Measurements from ENCODE around the gene ATP2A1.

The ATP2A1 gene

DNA sequence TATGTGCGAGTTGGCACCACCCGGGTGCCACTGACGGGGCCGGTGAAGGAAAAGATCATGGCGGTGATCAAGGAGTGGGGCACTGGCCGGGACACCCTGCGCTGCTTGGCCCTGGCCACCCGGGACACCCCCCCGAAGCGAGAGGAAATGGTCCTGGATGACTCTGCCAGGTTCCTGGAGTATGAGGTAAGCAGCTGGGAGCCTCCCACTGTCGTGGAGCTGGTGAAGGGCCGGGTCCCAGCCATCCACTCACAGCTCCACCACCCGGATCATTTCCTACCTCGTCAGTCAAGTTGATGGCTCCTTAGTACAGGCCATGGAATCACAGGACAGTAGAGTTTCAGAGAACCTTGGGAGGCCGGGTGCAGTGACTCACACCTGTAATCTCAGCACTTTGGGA is 20.0 kb downstream of the ATP2A1 start (continued):
- TF ChIP-seq CSDC2 (CRISPR knock-in tag; IDR thresholded peaks at IDR 0.05) (no peak), ZFP30 (CRISPR knock-in tag; IDR thresholded peaks at IDR 0.05) (no peak), ESRRG (CRISPR knock-in tag; IDR thresholded peaks at IDR 0.05) (no peak), TCF4 (CRISPR knock-in tag; IDR thresholded peaks at IDR 0.05; ENCODE audit: borderline replicate concordance) (no peak), PPARA (CRISPR knock-in tag; IDR thresholded peaks at IDR 0.05; ENCODE audit: borderline replicate concordance) (no peak)

DNA sequence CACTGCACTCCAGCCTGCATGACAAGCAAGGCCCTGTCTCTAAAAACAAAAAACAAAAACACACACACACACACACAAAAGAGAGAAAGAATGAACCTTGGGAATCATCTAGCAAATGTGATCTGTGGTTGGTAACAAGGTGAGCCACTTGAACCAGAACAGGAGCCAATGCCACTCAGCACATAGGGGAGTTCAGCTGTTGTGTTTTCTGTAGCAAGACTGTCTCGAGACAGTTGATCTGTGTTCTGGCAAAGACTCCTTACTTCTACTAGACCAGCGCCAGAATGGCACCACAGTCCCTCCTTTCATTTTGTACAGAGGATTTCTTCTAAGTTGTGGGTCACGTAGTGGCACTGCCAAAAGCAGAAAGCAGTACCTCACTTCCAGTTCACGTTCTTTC is 20.7 kb downstream of the ATP2A1 start:
- no peak for TF ChIP-seq ZC3H10 (CRISPR knock-in tag; IDR thresholded peaks at IDR 0.05)
- TF ChIP-seq TCF4 (CRISPR knock-in tag; IDR thresholded peaks at IDR 0.05; ENCODE audit: borderline replicate concordance), result no peak
- no peak for ATAC-seq

DNA sequence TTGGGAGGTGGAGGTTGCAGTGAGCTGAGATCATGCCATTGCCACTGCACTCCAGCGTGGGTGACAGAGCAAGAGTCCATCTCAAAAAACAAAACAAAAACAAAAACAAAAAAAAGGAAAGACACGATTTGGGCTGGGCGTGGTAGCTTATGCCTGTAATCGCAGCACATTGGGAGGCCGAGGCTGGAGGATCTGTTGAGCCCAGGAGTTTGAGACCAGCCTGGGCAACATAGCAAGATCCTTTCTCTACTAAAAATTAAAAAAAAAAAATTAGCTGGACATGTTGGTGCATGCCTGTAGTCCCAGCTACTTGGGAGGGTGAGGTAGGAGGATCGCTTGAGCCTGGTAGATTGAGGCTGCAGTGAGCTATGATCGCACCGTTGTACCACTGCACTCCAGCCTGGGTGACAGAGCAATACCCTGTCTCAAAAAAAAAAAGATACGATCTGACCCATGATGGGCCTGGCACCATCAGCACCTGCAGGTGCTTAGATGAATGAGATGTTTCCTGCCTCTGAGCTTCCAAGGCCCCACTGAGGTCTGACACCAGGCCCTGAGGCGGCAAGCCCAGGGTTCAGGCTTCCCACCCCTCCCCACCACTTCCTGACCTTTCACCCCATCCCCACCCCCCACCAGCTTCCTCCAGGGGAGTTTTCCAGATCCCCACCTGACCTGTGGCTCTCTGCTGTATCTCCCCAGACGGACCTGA is 21.7 kb downstream of the ATP2A1 start:
- TF ChIP-seq PPARA (CRISPR knock-in tag; IDR thresholded peaks at IDR 0.05; ENCODE audit: borderline replicate concordance) (no peak), RARB (CRISPR knock-in tag; IDR thresholded peaks at IDR 0.05) (no peak), TCF4 (CRISPR knock-in tag; IDR thresholded peaks at IDR 0.05; ENCODE audit: borderline replicate concordance) (no peak), ISL1 (CRISPR knock-in tag; IDR thresholded peaks at IDR 0.05) (no peak), ARNTL (CRISPR knock-in tag; IDR thresholded peaks at IDR 0.05; ENCODE audit: borderline replicate concordance, low read depth) (no peak), OSR1 (CRISPR knock-in tag; IDR thresholded peaks at IDR 0.05) (no peak), CSDC2 (CRISPR knock-in tag; IDR thresholded peaks at IDR 0.05) (no peak), ZNF70 (CRISPR knock-in tag; IDR thresholded peaks at IDR 0.05) (no peak), ESRRG (CRISPR knock-in tag; IDR thresholded peaks at IDR 0.05) (no peak), ZFP30 (CRISPR knock-in tag; IDR thresholded peaks at IDR 0.05) (no peak), ZNF565 (CRISPR knock-in tag; conservative IDR thresholded peaks at IDR 0.05; ENCODE audit: low read depth) (no peak)
- TF ChIP-seq, protein P1, sequence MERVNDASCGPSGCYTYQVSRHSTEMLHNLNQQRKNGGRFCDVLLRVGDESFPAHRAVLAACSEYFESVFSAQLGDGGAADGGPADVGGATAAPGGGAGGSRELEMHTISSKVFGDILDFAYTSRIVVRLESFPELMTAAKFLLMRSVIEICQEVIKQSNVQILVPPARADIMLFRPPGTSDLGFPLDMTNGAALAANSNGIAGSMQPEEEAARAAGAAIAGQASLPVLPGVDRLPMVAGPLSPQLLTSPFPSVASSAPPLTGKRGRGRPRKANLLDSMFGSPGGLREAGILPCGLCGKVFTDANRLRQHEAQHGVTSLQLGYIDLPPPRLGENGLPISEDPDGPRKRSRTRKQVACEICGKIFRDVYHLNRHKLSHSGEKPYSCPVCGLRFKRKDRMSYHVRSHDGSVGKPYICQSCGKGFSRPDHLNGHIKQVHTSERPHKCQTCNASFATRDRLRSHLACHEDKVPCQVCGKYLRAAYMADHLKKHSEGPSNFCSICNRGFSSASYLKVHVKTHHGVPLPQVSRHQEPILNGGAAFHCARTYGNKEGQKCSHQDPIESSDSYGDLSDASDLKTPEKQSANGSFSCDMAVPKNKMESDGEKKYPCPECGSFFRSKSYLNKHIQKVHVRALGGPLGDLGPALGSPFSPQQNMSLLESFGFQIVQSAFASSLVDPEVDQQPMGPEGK (CRISPR knock-in tag; IDR thresholded peaks at IDR 0.05; ENCODE audit: borderline replicate concordance), result no peak
- TF ChIP-seq, protein P2, sequence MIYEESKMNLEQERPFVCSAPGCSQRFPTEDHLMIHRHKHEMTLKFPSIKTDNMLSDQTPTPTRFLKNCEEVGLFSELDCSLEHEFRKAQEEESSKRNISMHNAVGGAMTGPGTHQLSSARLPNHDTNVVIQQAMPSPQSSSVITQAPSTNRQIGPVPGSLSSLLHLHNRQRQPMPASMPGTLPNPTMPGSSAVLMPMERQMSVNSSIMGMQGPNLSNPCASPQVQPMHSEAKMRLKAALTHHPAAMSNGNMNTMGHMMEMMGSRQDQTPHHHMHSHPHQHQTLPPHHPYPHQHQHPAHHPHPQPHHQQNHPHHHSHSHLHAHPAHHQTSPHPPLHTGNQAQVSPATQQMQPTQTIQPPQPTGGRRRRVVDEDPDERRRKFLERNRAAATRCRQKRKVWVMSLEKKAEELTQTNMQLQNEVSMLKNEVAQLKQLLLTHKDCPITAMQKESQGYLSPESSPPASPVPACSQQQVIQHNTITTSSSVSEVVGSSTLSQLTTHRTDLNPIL (CRISPR knock-in tag; IDR thresholded peaks at IDR 0.05; ENCODE audit: low read depth), result no peak
- TF ChIP-seq, protein P3, sequence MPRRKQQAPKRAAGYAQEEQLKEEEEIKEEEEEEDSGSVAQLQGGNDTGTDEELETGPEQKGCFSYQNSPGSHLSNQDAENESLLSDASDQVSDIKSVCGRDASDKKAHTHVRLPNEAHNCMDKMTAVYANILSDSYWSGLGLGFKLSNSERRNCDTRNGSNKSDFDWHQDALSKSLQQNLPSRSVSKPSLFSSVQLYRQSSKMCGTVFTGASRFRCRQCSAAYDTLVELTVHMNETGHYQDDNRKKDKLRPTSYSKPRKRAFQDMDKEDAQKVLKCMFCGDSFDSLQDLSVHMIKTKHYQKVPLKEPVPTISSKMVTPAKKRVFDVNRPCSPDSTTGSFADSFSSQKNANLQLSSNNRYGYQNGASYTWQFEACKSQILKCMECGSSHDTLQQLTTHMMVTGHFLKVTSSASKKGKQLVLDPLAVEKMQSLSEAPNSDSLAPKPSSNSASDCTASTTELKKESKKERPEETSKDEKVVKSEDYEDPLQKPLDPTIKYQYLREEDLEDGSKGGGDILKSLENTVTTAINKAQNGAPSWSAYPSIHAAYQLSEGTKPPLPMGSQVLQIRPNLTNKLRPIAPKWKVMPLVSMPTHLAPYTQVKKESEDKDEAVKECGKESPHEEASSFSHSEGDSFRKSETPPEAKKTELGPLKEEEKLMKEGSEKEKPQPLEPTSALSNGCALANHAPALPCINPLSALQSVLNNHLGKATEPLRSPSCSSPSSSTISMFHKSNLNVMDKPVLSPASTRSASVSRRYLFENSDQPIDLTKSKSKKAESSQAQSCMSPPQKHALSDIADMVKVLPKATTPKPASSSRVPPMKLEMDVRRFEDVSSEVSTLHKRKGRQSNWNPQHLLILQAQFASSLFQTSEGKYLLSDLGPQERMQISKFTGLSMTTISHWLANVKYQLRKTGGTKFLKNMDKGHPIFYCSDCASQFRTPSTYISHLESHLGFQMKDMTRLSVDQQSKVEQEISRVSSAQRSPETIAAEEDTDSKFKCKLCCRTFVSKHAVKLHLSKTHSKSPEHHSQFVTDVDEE (CRISPR knock-in tag; IDR thresholded peaks at IDR 0.05), result no peak
- ATAC-seq, result no peak

DNA sequence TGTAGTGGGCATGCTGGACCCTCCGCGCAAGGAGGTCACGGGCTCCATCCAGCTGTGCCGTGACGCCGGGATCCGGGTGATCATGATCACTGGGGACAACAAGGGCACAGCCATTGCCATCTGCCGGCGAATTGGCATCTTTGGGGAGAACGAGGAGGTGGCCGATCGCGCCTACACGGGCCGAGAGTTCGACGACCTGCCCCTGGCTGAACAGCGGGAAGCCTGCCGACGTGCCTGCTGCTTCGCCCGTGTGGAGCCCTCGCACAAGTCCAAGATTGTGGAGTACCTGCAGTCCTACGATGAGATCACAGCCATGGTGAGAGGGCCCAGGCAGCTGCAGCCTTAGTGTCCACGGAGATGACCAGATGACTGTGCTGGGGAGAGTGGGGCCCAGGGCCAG is 22.3 kb downstream of the ATP2A1 start:
- TF ChIP-seq, protein P3 (CRISPR knock-in tag; IDR thresholded peaks at IDR 0.05), result no peak
- ATAC-seq, result no peak

DNA sequence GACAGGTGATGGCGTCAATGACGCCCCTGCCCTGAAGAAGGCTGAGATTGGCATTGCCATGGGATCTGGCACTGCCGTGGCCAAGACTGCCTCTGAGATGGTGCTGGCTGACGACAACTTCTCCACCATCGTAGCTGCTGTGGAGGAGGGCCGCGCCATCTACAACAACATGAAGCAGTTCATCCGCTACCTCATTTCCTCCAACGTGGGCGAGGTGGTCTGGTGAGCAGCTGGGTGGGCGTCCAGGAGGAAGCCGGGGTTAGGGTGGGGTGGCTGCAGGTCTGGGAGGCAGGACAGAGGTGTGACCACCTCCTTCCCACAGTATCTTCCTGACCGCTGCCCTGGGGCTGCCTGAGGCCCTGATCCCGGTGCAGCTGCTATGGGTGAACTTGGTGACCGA is 23.6 kb downstream of the ATP2A1 start:
- no peak for ATAC-seq
- no peak for TF ChIP-seq RARB (CRISPR knock-in tag; IDR thresholded peaks at IDR 0.05)
- no peak for TF ChIP-seq ZNF565 (CRISPR knock-in tag; conservative IDR thresholded peaks at IDR 0.05; ENCODE audit: low read depth)
- TF ChIP-seq GLIS3 (CRISPR knock-in tag; IDR thresholded peaks at IDR 0.05), result no peak
- no peak for TF ChIP-seq ZFP3 (CRISPR knock-in tag; IDR thresholded peaks at IDR 0.05)
- no peak for TF ChIP-seq ISL1 (CRISPR knock-in tag; IDR thresholded peaks at IDR 0.05)
- TF ChIP-seq PPARA (CRISPR knock-in tag; IDR thresholded peaks at IDR 0.05; ENCODE audit: borderline replicate concordance), result no peak
- no peak for TF ChIP-seq ZNF8 (CRISPR knock-in tag; IDR thresholded peaks at IDR 0.05)
- no peak for TF ChIP-seq ZC3H10 (CRISPR knock-in tag; IDR thresholded peaks at IDR 0.05)
- TF ChIP-seq BACH2 (CRISPR knock-in tag; IDR thresholded peaks at IDR 0.05; ENCODE audit: borderline replicate concordance), result no peak
- no peak for TF ChIP-seq ZNF70 (CRISPR knock-in tag; IDR thresholded peaks at IDR 0.05)
- no peak for TF ChIP-seq TCF4 (CRISPR knock-in tag; IDR thresholded peaks at IDR 0.05; ENCODE audit: borderline replicate concordance)
- TF ChIP-seq, protein P3 (CRISPR knock-in tag; IDR thresholded peaks at IDR 0.05), result no peak
- TF ChIP-seq, protein P2 (CRISPR knock-in tag; IDR thresholded peaks at IDR 0.05; ENCODE audit: low read depth), result no peak
- TF ChIP-seq ESRRG (CRISPR knock-in tag; IDR thresholded peaks at IDR 0.05), result no peak

Measured in SK-N-SH treated with all-trans-retinoic acid at 6 μM for 48 hours (cell line).